MM.1S (cell line): Measurements from ENCODE around the gene CASS4.

Source experiments
- DNase-seq: peaks from one replicate; pipeline ENCODE4 v3.0.0-alpha.2; 2015
- H2AFZ ChIP-seq: fragments of 300-600 bp; sonication (generic); 2 replicates; pipeline ENCODE4 v1.6.0; 2016; ENCODE audit warnings: antibody characterized with exemption, low read length
- H3F3A ChIP-seq: fragments of 300-600 bp; sonication (generic); 2 replicates; pipeline ENCODE4 v1.6.1; 2016; ENCODE audit warnings: mild to moderate bottlenecking, antibody characterized with exemption, low read length, moderate library complexity, mixed read lengths; ENCODE audit not compliant: insufficient read depth
- H3K27ac ChIP-seq: fragments of 300-600 bp; sonication (generic); 2 replicates; pipeline ENCODE4 v1.5.1; 2016; ENCODE audit warnings: mild to moderate bottlenecking, low read length
- H3K27me3 ChIP-seq: fragments of 300-600 bp; sonication (generic); replicated peaks from 2 replicates; pipeline ENCODE4 v1.6.0; 2016; ENCODE audit warnings: low read length; ENCODE audit not compliant: insufficient read depth
- H3K36me3 ChIP-seq: fragments of 300-600 bp; sonication (generic); replicated peaks from 2 replicates; pipeline ENCODE4 v1.6.1; 2016; ENCODE audit warnings: mild to moderate bottlenecking, low read length, mixed read lengths; ENCODE audit not compliant: insufficient read depth
- H3K4me1 ChIP-seq: fragments of 300-600 bp; sonication (generic); 2 replicates; pipeline ENCODE4 v1.6.1; 2016; ENCODE audit warnings: low read length, mixed read lengths
- H3K4me2 ChIP-seq: fragments of 300-600 bp; sonication (generic); 2 replicates; pipeline ENCODE4 v1.6.0; 2016; ENCODE audit warnings: low read depth, low read length
- H3K4me3 ChIP-seq: fragments of 300-600 bp; sonication (generic); 2 replicates; pipeline ENCODE4 v1.5.1; 2016; ENCODE audit warnings: low read length, mixed read lengths
- H3K79me2 ChIP-seq: fragments of 300-600 bp; sonication (generic); 2 replicates; pipeline ENCODE4 v1.6.1; 2016; ENCODE audit warnings: mixed run types, low read length, mixed read lengths
- H3K9ac ChIP-seq: fragments of 300-600 bp; sonication (generic); 2 replicates; pipeline ENCODE4 v1.6.1; 2016; ENCODE audit warnings: low read length, mixed read lengths
- H3K9me2 ChIP-seq: fragments of 300-600 bp; sonication (generic); replicated peaks from 2 replicates; pipeline ENCODE4 v1.6.1; 2016; ENCODE audit warnings: mild to moderate bottlenecking, low read length, mixed read lengths; ENCODE audit not compliant: insufficient read depth
- H3K9me3 ChIP-seq: fragments of 300-600 bp; sonication (generic); replicated peaks from 2 replicates; pipeline ENCODE4 v1.6.1; 2016; ENCODE audit warnings: mild to moderate bottlenecking, low read length, mixed read lengths; ENCODE audit not compliant: insufficient read depth
- H4K20me1 ChIP-seq: fragments of 300-600 bp; sonication (generic); 2 replicates; pipeline ENCODE4 v1.6.1; 2016; ENCODE audit warnings: mild to moderate bottlenecking, low read length, moderate library complexity, mixed read lengths; ENCODE audit not compliant: insufficient read depth
- CTCF ChIP-seq: fragments of 300-600 bp; sonication (generic); IDR thresholded peaks from 2 replicates; pipeline ENCODE4 v1.5.1; 2016; ENCODE audit warnings: antibody characterized with exemption, low read length, mixed read lengths
- EZH2 ChIP-seq: fragments of 300-600 bp; sonication (generic); optimal IDR thresholded peaks from 2 replicates; pipeline ENCODE3; 2017; ENCODE audit warnings: low read depth, mild to moderate bottlenecking, antibody characterized with exemption, low read length, mixed read lengths
- EZH2phosphoT487 ChIP-seq: fragments of 300-600 bp; sonication (generic); IDR thresholded peaks from 2 replicates; pipeline ENCODE4 v1.6.1; 2018; ENCODE audit warnings: antibody characterized with exemption, low read length

CASS4 gene

GRCh38 chr20:56422824-56423189 is 10.7 kb downstream of the CASS4 start:
- Histone ChIP-seq H3K4me2 (no peak overlapping the region), H3K79me2 (no peaks in the 10 kb centered on the region), H3K9ac (no peak overlapping the region), H3K27ac (no peak overlapping the region), H3F3A (no peaks in the 10 kb centered on the region), H3K27me3 (no peaks in the 10 kb centered on the region), H4K20me1 (no peaks in the 10 kb centered on the region), H3K9me3 (no peaks in the 10 kb centered on the region), H2AFZ (no peak overlapping the region), H3K9me2 (no peaks in the 10 kb centered on the region), H3K36me3 (no peaks in the 10 kb centered on the region), H3K4me3 (no peak overlapping the region), H3K4me1 (no peaks in the 10 kb centered on the region)
- DNase-seq, result no peak
- TF ChIP-seq EZH2phosphoT487 (no peak), EZH2 (no peak), CTCF (no peak)

- Histone ChIP-seq H4K20me1 (no peaks in the 10 kb centered on the region), H3K4me2 (no peak overlapping the region), H3K4me1 (no peaks in the 10 kb centered on the region), H3K27me3 (no peaks in the 10 kb centered on the region), H2AFZ (no peak overlapping the region), H3K36me3 (no peaks in the 10 kb centered on the region), H3K79me2 (no peaks in the 10 kb centered on the region), H3F3A (no peaks in the 10 kb centered on the region), H3K9me3 (no peaks in the 10 kb centered on the region), H3K9me2 (no peaks in the 10 kb centered on the region), H3K27ac (no peak overlapping the region), H3K9ac (no peak overlapping the region), H3K4me3 (no peak overlapping the region)
- TF ChIP-seq CTCF, result no peak
- no peak for TF ChIP-seq EZH2
- TF ChIP-seq EZH2phosphoT487, result no peak
- no peak for DNase-seq
Observed at GRCh38 chr20:56423211-56423610, 11.2 kb downstream of the CASS4 start.

DNA sequence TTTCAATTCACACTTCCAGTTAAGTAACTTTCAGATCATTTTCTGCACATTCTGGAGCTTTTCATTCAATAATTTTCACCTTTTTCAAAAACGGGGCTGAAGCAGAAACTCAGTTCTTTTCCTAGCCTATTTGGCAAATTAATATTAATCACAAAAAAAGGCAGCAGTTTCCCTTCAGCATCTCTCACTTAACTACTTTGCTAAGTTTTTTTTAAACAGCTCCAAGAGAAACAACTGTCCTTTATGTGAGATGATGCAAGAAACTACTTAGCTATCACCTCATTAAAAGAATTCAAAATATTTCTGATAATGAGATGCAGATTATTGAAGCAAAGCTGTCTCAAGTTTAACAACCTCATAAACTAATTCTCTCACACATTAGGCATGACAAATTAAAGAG is 11.8 kb downstream of the CASS4 start:
- H3K27ac ChIP-seq, result no peak overlapping the region
- H3K36me3 ChIP-seq, result no peaks in the 10 kb centered on the region
- no peak overlapping the region for H3K9ac ChIP-seq
- no peaks in the 10 kb centered on the region for H4K20me1 ChIP-seq
- no peaks in the 10 kb centered on the region for H3K9me3 ChIP-seq
- H3K4me3 ChIP-seq, result no peak overlapping the region
- H3K4me2 ChIP-seq, result no peak overlapping the region
- no peak for TF ChIP-seq EZH2phosphoT487
- no peak for TF ChIP-seq EZH2
- no peak for TF ChIP-seq CTCF
- no peaks in the 10 kb centered on the region for H3K4me1 ChIP-seq
- H2AFZ ChIP-seq, result no peak overlapping the region
- no peaks in the 10 kb centered on the region for H3F3A ChIP-seq
- no peak for DNase-seq
- H3K79me2 ChIP-seq, result no peaks in the 10 kb centered on the region
- no peaks in the 10 kb centered on the region for H3K9me2 ChIP-seq
- no peaks in the 10 kb centered on the region for H3K27me3 ChIP-seq
